ENCODE data around the gene NFIA.

NFIA gene

DNA sequence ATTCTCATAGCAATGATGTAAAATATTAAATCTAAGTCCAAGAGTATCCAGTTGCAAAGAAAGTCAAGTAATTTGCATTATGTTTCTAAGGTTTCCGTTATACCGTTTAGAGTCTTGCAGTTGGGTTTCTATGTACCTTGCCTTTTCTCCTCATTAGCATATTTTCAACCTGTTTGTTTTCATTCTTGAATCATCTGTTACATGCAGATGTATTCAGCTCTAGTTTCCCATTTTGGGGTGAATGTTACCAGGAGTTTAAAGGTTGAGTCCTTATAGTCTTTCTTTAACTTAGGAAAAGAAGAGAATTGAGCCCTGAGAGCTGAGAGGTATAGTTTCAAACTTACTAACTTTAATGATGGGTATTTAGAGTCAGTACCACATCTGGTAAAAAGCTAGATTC, 139.9 kb downstream of the NFIA start:
- Histone ChIP-seq H4K8ac (ENCODE audit: low read length) (no peak overlapping the region), H3K27me3 (ENCODE audit: control insufficient read depth in 1 of 2, insufficient read depth in 1 of 2, low read length in 2 of 2) (no peaks in the 10 kb centered on the region), H2AFZ (ENCODE audit: low read depth, low read length) (no peak overlapping the region), H2BK120ac (ENCODE audit: low read depth, low read length) (no peak overlapping the region), H2BK5ac (ENCODE audit: low read depth, low read length, poor library complexity, severe bottlenecking) (no peak overlapping the region), H3K18ac (ENCODE audit: low read depth in 1 of 2, low read length in 2 of 2) (no peak overlapping the region), H3K79me1 (replicated peaks; ENCODE audit: low read length, poor library complexity, severe bottlenecking) (no peaks in the 10 kb centered on the region), H3K9me3 (ENCODE audit: control insufficient read depth, low read length) (no peaks in the 10 kb centered on the region), H3K14ac (ENCODE audit: low read length in 2 of 2) (no peak overlapping the region), H3K23ac (ENCODE audit: low read length in 2 of 2) (no peak overlapping the region), H3K4me2 (ENCODE audit: low read length, poor library complexity, severe bottlenecking) (no peak overlapping the region), H3K27ac (ENCODE audit: low read length, poor library complexity, severe bottlenecking) (no peak overlapping the region), H3K9ac (ENCODE audit: low read length) (no peak overlapping the region), H2BK15ac (ENCODE audit: low read depth, poor library complexity, severe bottlenecking) (no peak overlapping the region), H3K4me1 (ENCODE audit: control insufficient read depth, insufficient read depth, low read depth, low read length) (no peaks in the 10 kb centered on the region), H3K4me3 (ENCODE audit: insufficient read depth in 1 of 2, low read depth in 1 of 2, low read length in 2 of 2) (no peak overlapping the region), H2AK5ac (ENCODE audit: low read length, severe bottlenecking) (no peak overlapping the region), H2BK12ac (ENCODE audit: low read length in 2 of 2) (no peak overlapping the region), H3K36me3 (ENCODE audit: control insufficient read depth in 1 of 2, insufficient read depth in 2 of 2, low read depth in 1 of 2, low read length in 2 of 2) (no peaks in the 10 kb centered on the region), H3K4ac (ENCODE audit: low read depth in 1 of 2, low read length in 2 of 2) (no peak overlapping the region), H4K91ac (ENCODE audit: low read length) (no peak overlapping the region)
- 100% methylated on average over 2 of the region's 2 CpGs for WGBS
- no peak for DNase-seq

DNA sequence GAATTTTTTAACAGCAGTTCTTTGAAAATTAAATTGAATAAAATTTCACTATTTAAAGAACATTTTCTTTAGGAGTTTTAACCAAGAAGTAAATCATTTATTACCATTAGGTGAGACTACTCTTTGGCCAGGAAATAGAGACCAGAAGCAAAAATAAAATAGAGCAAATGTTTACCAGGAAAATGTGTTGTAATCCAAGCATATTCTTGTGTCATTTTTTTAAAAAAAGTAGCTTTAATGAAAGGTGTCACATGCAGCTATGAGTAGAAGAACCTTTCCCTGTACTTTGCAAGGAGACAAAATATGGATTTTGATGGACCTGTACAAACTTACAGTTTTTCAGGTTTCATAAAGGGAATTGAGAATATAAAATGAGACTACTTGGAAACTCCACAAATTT, 140.8 kb downstream of the NFIA start:
- H3K36me3 ChIP-seq (ENCODE audit: control insufficient read depth in 1 of 2, insufficient read depth in 2 of 2, low read depth in 1 of 2, low read length in 2 of 2), result no peaks in the 10 kb centered on the region

DNA sequence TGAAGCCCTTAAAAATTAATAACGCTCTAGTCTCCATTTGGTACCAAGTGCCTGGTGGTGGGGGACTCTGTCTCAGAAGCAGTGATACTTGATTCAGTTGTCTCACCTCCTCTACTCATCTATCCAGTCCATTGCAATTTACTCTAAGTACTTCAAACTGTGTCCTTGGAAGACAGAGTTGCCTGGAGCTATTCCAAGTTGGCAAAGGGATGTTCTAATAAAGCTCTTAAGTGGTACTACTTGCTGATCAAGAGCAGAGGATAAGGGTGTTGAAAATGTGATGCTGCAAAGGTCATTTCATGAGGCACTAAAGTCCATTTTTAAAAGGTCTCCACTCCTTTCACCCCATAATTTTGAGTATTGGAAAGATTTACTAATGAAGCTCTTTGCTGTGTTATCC, 142.2 kb downstream of the NFIA start:
- DNase-seq, result no peak
- Histone ChIP-seq H2AFZ (ENCODE audit: low read depth, low read length) (no peak overlapping the region), H2AK5ac (ENCODE audit: low read length, severe bottlenecking) (no peak overlapping the region), H3K27ac (ENCODE audit: low read length, poor library complexity, severe bottlenecking) (no peak overlapping the region), H3K9me3 (ENCODE audit: control insufficient read depth, low read length) (no peaks in the 10 kb centered on the region), H3K18ac (ENCODE audit: low read depth in 1 of 2, low read length in 2 of 2) (no peak overlapping the region), H3K4ac (ENCODE audit: low read depth in 1 of 2, low read length in 2 of 2) (no peak overlapping the region), H3K4me2 (ENCODE audit: low read length, poor library complexity, severe bottlenecking) (no peak overlapping the region), H2BK12ac (ENCODE audit: low read length in 2 of 2) (no peak overlapping the region), H3K9ac (ENCODE audit: low read length) (no peak overlapping the region), H2BK5ac (ENCODE audit: low read depth, low read length, poor library complexity, severe bottlenecking) (no peak overlapping the region), H4K91ac (ENCODE audit: low read length) (no peak overlapping the region), H3K27me3 (ENCODE audit: control insufficient read depth in 1 of 2, insufficient read depth in 1 of 2, low read length in 2 of 2) (no peaks in the 10 kb centered on the region), H3K79me1 (replicated peaks; ENCODE audit: low read length, poor library complexity, severe bottlenecking) (no peaks in the 10 kb centered on the region), H3K36me3 (ENCODE audit: control insufficient read depth in 1 of 2, insufficient read depth in 2 of 2, low read depth in 1 of 2, low read length in 2 of 2) (no peaks in the 10 kb centered on the region), H4K8ac (ENCODE audit: low read length) (no peak overlapping the region), H2BK15ac (ENCODE audit: low read depth, poor library complexity, severe bottlenecking) (no peak overlapping the region), H2BK120ac (ENCODE audit: low read depth, low read length) (no peak overlapping the region), H3K4me3 (ENCODE audit: insufficient read depth in 1 of 2, low read depth in 1 of 2, low read length in 2 of 2) (no peak overlapping the region), H3K23ac (ENCODE audit: low read length in 2 of 2) (no peak overlapping the region), H3K4me1 (ENCODE audit: control insufficient read depth, insufficient read depth, low read depth, low read length) (no peaks in the 10 kb centered on the region), H3K14ac (ENCODE audit: low read length in 2 of 2) (no peak overlapping the region)
- WGBS, result 100% methylated on average over 1 of the region's 1 CpG

More for the DNA sequence above, 140.8 kb downstream of the NFIA start:
- Histone ChIP-seq H3K79me1 (replicated peaks; ENCODE audit: low read length, poor library complexity, severe bottlenecking) (no peaks in the 10 kb centered on the region), H3K4me1 (ENCODE audit: control insufficient read depth, insufficient read depth, low read depth, low read length) (no peaks in the 10 kb centered on the region), H4K91ac (ENCODE audit: low read length) (no peak overlapping the region), H2BK12ac (ENCODE audit: low read length in 2 of 2) (no peak overlapping the region), H2BK120ac (ENCODE audit: low read depth, low read length) (no peak overlapping the region), H3K4me2 (ENCODE audit: low read length, poor library complexity, severe bottlenecking) (no peak overlapping the region), H3K18ac (ENCODE audit: low read depth in 1 of 2, low read length in 2 of 2) (no peak overlapping the region), H3K4ac (ENCODE audit: low read depth in 1 of 2, low read length in 2 of 2) (no peak overlapping the region), H3K9ac (ENCODE audit: low read length) (no peak overlapping the region), H3K4me3 (ENCODE audit: insufficient read depth in 1 of 2, low read depth in 1 of 2, low read length in 2 of 2) (no peak overlapping the region), H3K27ac (ENCODE audit: low read length, poor library complexity, severe bottlenecking) (no peak overlapping the region), H2AK5ac (ENCODE audit: low read length, severe bottlenecking) (no peak overlapping the region), H3K27me3 (ENCODE audit: control insufficient read depth in 1 of 2, insufficient read depth in 1 of 2, low read length in 2 of 2) (no peaks in the 10 kb centered on the region), H4K8ac (ENCODE audit: low read length) (no peak overlapping the region), H3K23ac (ENCODE audit: low read length in 2 of 2) (no peak overlapping the region), H2BK5ac (ENCODE audit: low read depth, low read length, poor library complexity, severe bottlenecking) (no peak overlapping the region), H2BK15ac (ENCODE audit: low read depth, poor library complexity, severe bottlenecking) (no peak overlapping the region), H3K14ac (ENCODE audit: low read length in 2 of 2) (no peak overlapping the region), H3K9me3 (ENCODE audit: control insufficient read depth, low read length) (no peaks in the 10 kb centered on the region), H2AFZ (ENCODE audit: low read depth, low read length) (no peak overlapping the region)
- DNase-seq, result no peak

DNA sequence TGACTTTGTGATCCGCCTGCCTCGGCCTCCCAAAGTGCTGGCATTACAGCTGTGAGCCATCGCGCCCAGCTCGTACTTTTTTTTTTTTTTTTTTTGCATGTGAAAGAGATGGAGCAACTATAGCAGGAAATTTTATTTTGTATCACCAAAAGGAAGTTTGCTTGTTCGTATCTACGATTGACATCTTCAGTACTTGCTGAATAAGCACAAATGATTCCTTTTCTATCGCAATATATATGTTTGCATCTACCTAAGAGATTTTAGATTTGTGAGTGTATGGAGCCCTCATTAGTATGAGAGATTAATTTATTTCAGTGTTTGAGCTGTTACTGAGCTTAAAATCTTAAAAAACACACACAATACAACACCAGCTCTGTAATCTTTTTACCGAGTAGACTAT, 143.1 kb downstream of the NFIA start:
- H3K4ac ChIP-seq (ENCODE audit: low read depth in 1 of 2, low read length in 2 of 2), result no peak overlapping the region
- 100% methylated on average over 8 of the region's 9 CpGs for WGBS
- H3K27ac ChIP-seq (ENCODE audit: low read length, poor library complexity, severe bottlenecking), result no peak overlapping the region
- H3K4me1 ChIP-seq (ENCODE audit: control insufficient read depth, insufficient read depth, low read depth, low read length), result no peaks in the 10 kb centered on the region
- H4K91ac ChIP-seq (ENCODE audit: low read length), result no peak overlapping the region
- H2BK15ac ChIP-seq (ENCODE audit: low read depth, poor library complexity, severe bottlenecking), result no peak overlapping the region
- H2AFZ ChIP-seq (ENCODE audit: low read depth, low read length), result no peak overlapping the region
- no peak overlapping the region for H3K9ac ChIP-seq (ENCODE audit: low read length)
- no peaks in the 10 kb centered on the region for H3K79me1 ChIP-seq (replicated peaks; ENCODE audit: low read length, poor library complexity, severe bottlenecking)
- no peaks in the 10 kb centered on the region for H3K9me3 ChIP-seq (ENCODE audit: control insufficient read depth, low read length)
- H3K4me3 ChIP-seq (ENCODE audit: insufficient read depth in 1 of 2, low read depth in 1 of 2, low read length in 2 of 2), result no peak overlapping the region
- H3K36me3 ChIP-seq (ENCODE audit: control insufficient read depth in 1 of 2, insufficient read depth in 2 of 2, low read depth in 1 of 2, low read length in 2 of 2), result no peaks in the 10 kb centered on the region
- no peak overlapping the region for H3K14ac ChIP-seq (ENCODE audit: low read length in 2 of 2)
- no peak overlapping the region for H2BK12ac ChIP-seq (ENCODE audit: low read length in 2 of 2)
- DNase-seq, result no peak
- no peak overlapping the region for H2BK5ac ChIP-seq (ENCODE audit: low read depth, low read length, poor library complexity, severe bottlenecking)
- H4K8ac ChIP-seq (ENCODE audit: low read length), result no peak overlapping the region
- H2AK5ac ChIP-seq (ENCODE audit: low read length, severe bottlenecking), result no peak overlapping the region
- no peak overlapping the region for H3K23ac ChIP-seq (ENCODE audit: low read length in 2 of 2)
- H3K27me3 ChIP-seq (ENCODE audit: control insufficient read depth in 1 of 2, insufficient read depth in 1 of 2, low read length in 2 of 2), result no peaks in the 10 kb centered on the region
- H3K4me2 ChIP-seq (ENCODE audit: low read length, poor library complexity, severe bottlenecking), result no peak overlapping the region
- H3K18ac ChIP-seq (ENCODE audit: low read depth in 1 of 2, low read length in 2 of 2), result no peak overlapping the region
- H2BK120ac ChIP-seq (ENCODE audit: low read depth, low read length), result no peak overlapping the region

All from mesenchymal stem cell (in vitro differentiated cells and primary cell).